Omental fat pad (tissue), 4 donors: ENCODE data around the gene PDLIM5. TPM values are rescaled to one million over a fixed set of nuclear protein-coding genes. Genes with fewer than 3 reads are reported as not detected.

ENCODE experiments used
- ATAC-seq: fragments of 150-250 bp; one replicate; pipeline ENCODE4 v1.9.1; 2016; ENCODE audit warnings: mild to moderate bottlenecking, moderate library complexity; ENCODE audit not compliant: low FRiP score
- DNase-seq: peaks from one replicate; pipeline ENCODE4 v3.0.0-alpha.2; 2019; ENCODE audit warnings: low spot score
- total RNA-seq, 4 donors: library from RNA; depleted of rRNA; stranded (reverse); fragments of >200 nt; gene quantifications; one replicate each; pipeline ENCODE4 v1.1.0, GENCODE V29; 2016
- TF ChIP-seq, protein P1 (sequence below), 3 donors: fragments of 450-650 bp; IDR thresholded peaks; one replicate each; pipeline ENCODE4 v1.5.1; 2016 to 2017; ENCODE audit warnings: antibody characterized with exemption in 3 of 3, mild to moderate bottlenecking in 3 of 3, moderate library complexity in 2 of 3

PDLIM5 gene
- total RNA-seq, 4 donors from 2014 or later: 119 to 168 (median 146) TPM

GRCh38 chr4:94409375-94409679 is 42.4 kb upstream of the PDLIM5 start:
- DNase-seq: no peak
- TF ChIP-seq, protein P1, sequence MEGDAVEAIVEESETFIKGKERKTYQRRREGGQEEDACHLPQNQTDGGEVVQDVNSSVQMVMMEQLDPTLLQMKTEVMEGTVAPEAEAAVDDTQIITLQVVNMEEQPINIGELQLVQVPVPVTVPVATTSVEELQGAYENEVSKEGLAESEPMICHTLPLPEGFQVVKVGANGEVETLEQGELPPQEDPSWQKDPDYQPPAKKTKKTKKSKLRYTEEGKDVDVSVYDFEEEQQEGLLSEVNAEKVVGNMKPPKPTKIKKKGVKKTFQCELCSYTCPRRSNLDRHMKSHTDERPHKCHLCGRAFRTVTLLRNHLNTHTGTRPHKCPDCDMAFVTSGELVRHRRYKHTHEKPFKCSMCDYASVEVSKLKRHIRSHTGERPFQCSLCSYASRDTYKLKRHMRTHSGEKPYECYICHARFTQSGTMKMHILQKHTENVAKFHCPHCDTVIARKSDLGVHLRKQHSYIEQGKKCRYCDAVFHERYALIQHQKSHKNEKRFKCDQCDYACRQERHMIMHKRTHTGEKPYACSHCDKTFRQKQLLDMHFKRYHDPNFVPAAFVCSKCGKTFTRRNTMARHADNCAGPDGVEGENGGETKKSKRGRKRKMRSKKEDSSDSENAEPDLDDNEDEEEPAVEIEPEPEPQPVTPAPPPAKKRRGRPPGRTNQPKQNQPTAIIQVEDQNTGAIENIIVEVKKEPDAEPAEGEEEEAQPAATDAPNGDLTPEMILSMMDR (IDR thresholded peaks at IDR 0.05): no peak
- no peak for ATAC-seq

DNA sequence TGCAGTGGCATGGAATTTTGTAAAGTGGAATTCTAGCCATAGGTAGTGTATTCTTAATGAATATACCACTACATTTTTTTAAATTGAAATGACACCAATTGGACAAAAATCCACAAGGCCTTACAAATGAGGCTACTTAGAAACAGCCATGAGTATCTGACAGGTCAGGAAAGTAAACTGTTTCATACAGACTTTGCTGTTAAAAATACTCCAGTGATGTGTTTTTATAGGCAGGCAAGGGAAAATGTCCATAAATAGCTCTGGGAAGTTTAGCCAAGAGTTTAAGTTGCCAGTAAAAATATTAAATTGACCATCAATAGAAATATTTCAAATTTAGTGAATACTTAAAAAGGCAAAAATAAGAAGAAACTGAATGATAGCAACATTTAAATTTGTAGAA is 41.8 kb upstream of the PDLIM5 start:
- ATAC-seq (no peak), DNase-seq (no peak)
- TF ChIP-seq, protein P1 (IDR thresholded peaks at IDR 0.05): no peak

GRCh38 chr4:94410678-94411206 is 41.0 kb upstream of the PDLIM5 start:
- DNase-seq (peak; percentile 26), ATAC-seq (peak; percentile 95)
- TF ChIP-seq, protein P1 (IDR thresholded peaks at IDR 0.05): no peak

- no peak for ATAC-seq
- TF ChIP-seq, protein P1 (IDR thresholded peaks at IDR 0.05): no peak
Observed at GRCh38 chr4:94411296-94411695, 40.4 kb upstream of the PDLIM5 start.

DNA sequence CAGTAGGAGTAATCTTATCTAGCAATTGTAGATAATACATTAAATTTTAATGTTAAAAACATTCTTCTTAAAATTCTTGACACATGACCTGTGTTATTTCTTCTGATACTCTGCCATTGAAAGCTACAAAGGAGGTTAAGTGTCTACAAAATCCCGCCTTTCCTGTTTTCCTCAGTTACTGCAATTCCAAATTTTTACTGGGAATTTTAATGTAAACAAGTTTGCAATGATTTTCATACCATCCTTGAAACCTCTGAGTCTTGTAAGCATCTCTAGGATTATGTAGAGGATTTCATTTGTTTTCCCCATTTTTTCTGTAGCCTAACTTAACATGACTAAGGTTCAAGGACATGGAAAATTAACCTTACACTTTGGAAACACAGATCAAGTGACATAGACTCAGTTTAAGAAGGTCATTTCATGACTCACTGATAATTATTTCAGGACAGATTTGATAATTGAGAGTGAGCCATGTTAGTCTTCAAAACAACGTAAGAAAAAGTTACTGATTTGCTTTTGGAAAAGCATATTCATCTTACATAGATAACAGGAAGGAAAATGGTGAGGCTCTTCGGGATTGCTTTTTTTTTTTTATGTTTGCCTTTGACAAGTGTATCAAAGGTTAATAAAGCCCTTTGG is 39.6 kb upstream of the PDLIM5 start:
- no peak for DNase-seq
- ATAC-seq: peak; percentile 17
- TF ChIP-seq, protein P1 (IDR thresholded peaks at IDR 0.05): no peak

More at GRCh38 chr4:94411296-94411695, 40.4 kb upstream of the PDLIM5 start:
- DNase-seq: no peak

DNA sequence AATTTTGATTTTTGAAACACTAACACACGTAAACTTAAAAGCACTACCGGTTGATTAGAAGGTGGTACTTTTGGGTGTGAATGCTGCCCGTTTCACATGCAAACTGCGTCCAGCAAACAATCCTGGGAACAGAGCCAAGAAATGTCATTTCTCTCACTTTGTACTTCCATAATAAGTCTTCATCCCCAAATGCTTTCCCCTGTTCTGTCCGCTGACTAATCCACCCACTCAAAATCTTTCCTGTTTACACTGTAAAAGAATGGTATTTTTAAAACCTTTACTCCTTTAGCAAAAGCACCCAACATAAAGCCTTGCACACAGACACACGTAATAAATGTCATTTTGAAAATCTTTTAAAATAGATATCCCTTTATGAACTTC is 39.1 kb upstream of the PDLIM5 start:
- ATAC-seq: peak; percentile 42
- TF ChIP-seq, protein P1 (IDR thresholded peaks at IDR 0.05): no peak
- no peak for DNase-seq
